Osteoblast (primary cell): ENCODE results near the gene ZMAT5. TPM values are rescaled to one million over a fixed set of nuclear protein-coding genes. Genes with fewer than 3 reads are reported as not detected.

Experiments used
- DNase-seq: peaks from one replicate; pipeline ENCODE4 v3.0.0; 2011; ENCODE audit warnings: low spot score, mixed read lengths; ENCODE audit not compliant: insufficient read length; ENCODE audit errors: missing footprints
- H2AFZ ChIP-seq: 2 replicates; pipeline ENCODE4 v1.6.0; 2011; ENCODE audit warnings: mild to moderate bottlenecking, low read length
- H3K27ac ChIP-seq: 2 replicates; pipeline ENCODE4 v1.5.1; 2011; ENCODE audit warnings: mild to moderate bottlenecking, low read depth, low read length, moderate library complexity
- H3K27me3 ChIP-seq: 2 replicates; pipeline ENCODE4 v1.6.0; 2012; ENCODE audit warnings: mild to moderate bottlenecking, control low read depth, inconsistent platforms, low read length, moderate library complexity; ENCODE audit not compliant: insufficient read depth
- H3K36me3 ChIP-seq: 2 replicates; pipeline ENCODE4 v1.5.1; 2011; ENCODE audit warnings: mild to moderate bottlenecking, low read length, control low read depth, moderate library complexity; ENCODE audit not compliant: insufficient read depth
- H3K4me1 ChIP-seq: 2 replicates; pipeline ENCODE4 v1.5.1; 2011; ENCODE audit warnings: mild to moderate bottlenecking, low read length, control low read depth, moderate library complexity; ENCODE audit not compliant: insufficient read depth
- H3K4me2 ChIP-seq: 2 replicates; pipeline ENCODE4 v1.6.0; 2011; ENCODE audit warnings: mild to moderate bottlenecking, low read length; ENCODE audit not compliant: insufficient read depth
- H3K4me3 ChIP-seq: fragments of 200-600 bp; sonication (generic); 3 replicates; pipeline ENCODE4 v1.5.1; 2012; ENCODE audit warnings: mild to moderate bottlenecking, low read length, inconsistent platforms; ENCODE audit not compliant: insufficient read depth
- H3K79me2 ChIP-seq: 2 replicates; pipeline ENCODE4 v1.6.0; 2012; ENCODE audit warnings: mild to moderate bottlenecking, low read length, control low read depth, inconsistent platforms; ENCODE audit not compliant: insufficient read depth
- H3K9me3 ChIP-seq: 2 replicates; pipeline ENCODE4 v1.5.1; 2011; ENCODE audit warnings: low read depth, low read length, control low read depth
- H4K20me1 ChIP-seq: 2 replicates; pipeline ENCODE4 v1.6.0; 2012; ENCODE audit warnings: mild to moderate bottlenecking, low read length, control low read depth; ENCODE audit not compliant: insufficient read depth
- CTCF ChIP-seq: IDR thresholded peaks from 2 replicates; pipeline ENCODE4 v1.5.1; 2011; ENCODE audit warnings: mild to moderate bottlenecking, low read depth, low read length, moderate library complexity; ENCODE audit errors: extremely low read depth
- total RNA-seq: library from RNA; depleted of rRNA; stranded (reverse); fragments of >200 nt; gene quantifications from 2 replicates; pipeline ENCODE4 v1.2.3, GENCODE V29; 2012

The ZMAT5 gene
- total RNA-seq, 1 donor = 15.6 TPM

DNA sequence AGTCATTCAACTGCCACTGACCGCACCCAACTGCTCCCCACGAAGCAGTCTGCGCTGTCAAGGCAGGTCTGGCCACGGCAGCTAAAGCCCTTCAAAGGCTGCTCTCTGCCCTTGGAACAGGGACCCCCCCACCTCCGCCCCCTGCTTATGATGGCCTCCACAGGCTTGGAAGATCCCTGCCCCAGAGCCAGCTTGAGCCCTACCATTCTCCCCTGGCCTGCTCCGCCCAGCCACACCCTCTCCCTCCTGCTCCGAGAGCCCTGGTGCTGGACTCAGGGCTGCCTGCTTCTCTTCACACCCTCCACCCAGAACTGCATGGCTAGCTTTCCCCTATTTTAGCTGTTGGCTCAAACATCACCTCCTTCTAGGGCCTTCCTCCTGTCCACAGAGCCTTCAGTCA lies 19.0 kb downstream of the ZMAT5 start:
- H3K4me2 ChIP-seq = no peak overlapping the region
- H3K9me3 ChIP-seq = no peaks in the 10 kb centered on the region
- DNase-seq = peak; percentile 30
- no peaks in the 10 kb centered on the region for H3K27me3 ChIP-seq
- H3K4me1 ChIP-seq = peaks cover 12% of the 10 kb centered on the region
- H2AFZ ChIP-seq = no peak overlapping the region
- TF ChIP-seq CTCF = no peak
- H3K4me3 ChIP-seq = no peak overlapping the region
- no peak overlapping the region for H3K27ac ChIP-seq
- H3K79me2 ChIP-seq = no peaks in the 10 kb centered on the region
- no peaks in the 10 kb centered on the region for H3K36me3 ChIP-seq
- peaks cover 3% of the 10 kb centered on the region for H4K20me1 ChIP-seq

GRCh38 chr22:29744902-29745301 lies 21.9 kb downstream of the ZMAT5 start:
- Histone ChIP-seq H3K4me3 (no peak overlapping the region), H3K36me3 (peaks cover 6% of the 10 kb centered on the region), H3K27ac (peak overlapping the region; percentile 2), H3K4me1 (peaks cover 12% of the 10 kb centered on the region), H3K27me3 (no peaks in the 10 kb centered on the region), H3K4me2 (no peak overlapping the region), H2AFZ (no peak overlapping the region), H3K9me3 (no peaks in the 10 kb centered on the region), H3K79me2 (no peaks in the 10 kb centered on the region), H4K20me1 (peaks cover 3% of the 10 kb centered on the region)
- no peak for TF ChIP-seq CTCF
- DNase-seq = peak; percentile 91

DNA sequence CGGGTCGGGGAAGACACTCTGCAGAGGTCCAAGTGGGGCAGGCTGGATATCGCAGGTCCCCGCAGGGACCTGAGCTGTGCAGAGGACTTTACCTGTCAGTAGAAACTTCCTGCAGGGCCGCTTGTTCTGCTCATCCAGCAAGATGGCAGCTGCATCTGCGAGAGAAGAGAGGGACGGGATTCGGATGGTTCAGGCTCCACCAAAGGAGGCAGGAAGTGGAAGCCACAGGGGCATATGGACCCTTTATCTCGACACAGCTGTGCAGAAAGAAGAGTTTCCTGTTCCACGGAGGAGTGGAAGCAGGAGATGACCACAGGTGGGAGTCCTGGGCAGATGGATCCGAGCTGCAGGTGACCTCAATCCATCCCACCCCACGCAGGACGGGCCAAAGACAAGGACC lies 24.5 kb downstream of the ZMAT5 start:
- Histone ChIP-seq H4K20me1 (peaks cover 3% of the 10 kb centered on the region), H3K9me3 (no peaks in the 10 kb centered on the region), H3K27ac (no peak overlapping the region), H2AFZ (no peak overlapping the region), H3K36me3 (peaks cover 6% of the 10 kb centered on the region), H3K79me2 (no peaks in the 10 kb centered on the region), H3K4me1 (peaks cover 12% of the 10 kb centered on the region), H3K4me3 (no peak overlapping the region), H3K27me3 (no peaks in the 10 kb centered on the region), H3K4me2 (no peak overlapping the region)
- DNase-seq = peak; percentile 42
- TF ChIP-seq CTCF = no peak

DNA sequence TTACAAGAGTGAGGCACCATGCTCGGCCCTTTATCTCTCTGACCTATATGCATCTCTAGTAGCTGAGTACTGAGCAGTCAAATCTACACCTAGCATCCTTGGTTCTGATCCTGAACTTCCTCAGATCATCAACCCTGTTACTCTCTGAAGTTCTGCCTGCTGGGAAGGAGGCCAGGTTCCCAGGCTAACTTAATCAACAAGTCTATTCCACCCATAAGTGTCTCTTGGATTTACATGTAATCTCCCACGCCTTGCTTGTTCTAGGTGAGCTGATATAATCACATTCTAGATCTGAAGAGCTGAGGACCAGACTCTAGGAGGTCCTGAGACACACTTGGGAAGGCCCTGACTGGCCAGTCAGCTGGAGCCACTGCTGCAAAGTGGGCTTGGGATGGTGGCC lies 24.9 kb downstream of the ZMAT5 start:
- H3K27ac ChIP-seq = no peak overlapping the region
- H3K4me2 ChIP-seq = no peak overlapping the region
- H3K4me1 ChIP-seq = peaks cover 12% of the 10 kb centered on the region
- peak; percentile 61 for DNase-seq
- TF ChIP-seq CTCF = no peak
- no peak overlapping the region for H2AFZ ChIP-seq
- H3K27me3 ChIP-seq = no peaks in the 10 kb centered on the region
- no peak overlapping the region for H3K4me3 ChIP-seq
- H3K9me3 ChIP-seq = no peaks in the 10 kb centered on the region
- H3K36me3 ChIP-seq = peaks cover 6% of the 10 kb centered on the region
- no peaks in the 10 kb centered on the region for H3K79me2 ChIP-seq
- peaks cover 3% of the 10 kb centered on the region for H4K20me1 ChIP-seq
